ENCODE measurements around the gene CLMN.

The CLMN gene

GRCh38 chr14:95317817-95318343, 1.8 kb downstream of the CLMN start:
- no peak overlapping the region for H3K4me3 ChIP-seq (ENCODE audit: low read depth, low read length)

DNA sequence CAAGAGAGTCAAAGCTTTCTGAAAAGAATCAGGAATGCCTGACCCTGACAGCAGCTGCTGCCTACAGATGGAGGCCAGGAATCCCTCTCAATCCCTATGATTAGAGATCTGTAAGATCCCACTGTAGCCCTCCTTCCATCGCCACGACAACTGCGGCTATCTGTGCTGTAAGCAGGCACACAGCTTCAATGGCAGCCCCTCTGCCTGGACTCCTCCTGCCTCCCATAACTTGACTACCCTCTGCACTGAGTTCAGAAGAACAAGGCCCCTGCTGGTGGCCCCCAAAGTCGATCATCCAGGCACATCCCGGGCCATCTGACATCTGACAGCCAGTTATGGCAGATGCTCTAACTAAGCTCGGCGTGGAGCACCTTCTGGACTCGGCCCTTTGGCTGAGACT, 2.9 kb downstream of the CLMN start:
- TF ChIP-seq, protein P1, sequence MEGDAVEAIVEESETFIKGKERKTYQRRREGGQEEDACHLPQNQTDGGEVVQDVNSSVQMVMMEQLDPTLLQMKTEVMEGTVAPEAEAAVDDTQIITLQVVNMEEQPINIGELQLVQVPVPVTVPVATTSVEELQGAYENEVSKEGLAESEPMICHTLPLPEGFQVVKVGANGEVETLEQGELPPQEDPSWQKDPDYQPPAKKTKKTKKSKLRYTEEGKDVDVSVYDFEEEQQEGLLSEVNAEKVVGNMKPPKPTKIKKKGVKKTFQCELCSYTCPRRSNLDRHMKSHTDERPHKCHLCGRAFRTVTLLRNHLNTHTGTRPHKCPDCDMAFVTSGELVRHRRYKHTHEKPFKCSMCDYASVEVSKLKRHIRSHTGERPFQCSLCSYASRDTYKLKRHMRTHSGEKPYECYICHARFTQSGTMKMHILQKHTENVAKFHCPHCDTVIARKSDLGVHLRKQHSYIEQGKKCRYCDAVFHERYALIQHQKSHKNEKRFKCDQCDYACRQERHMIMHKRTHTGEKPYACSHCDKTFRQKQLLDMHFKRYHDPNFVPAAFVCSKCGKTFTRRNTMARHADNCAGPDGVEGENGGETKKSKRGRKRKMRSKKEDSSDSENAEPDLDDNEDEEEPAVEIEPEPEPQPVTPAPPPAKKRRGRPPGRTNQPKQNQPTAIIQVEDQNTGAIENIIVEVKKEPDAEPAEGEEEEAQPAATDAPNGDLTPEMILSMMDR (IDR thresholded peaks at IDR 0.05; ENCODE audit: borderline replicate concordance, insufficient read depth, low read depth, low read length), result no peak

More at GRCh38 chr14:95317817-95318343, 1.8 kb downstream of the CLMN start:
- TF ChIP-seq, protein P1 (IDR thresholded peaks at IDR 0.05; ENCODE audit: borderline replicate concordance, insufficient read depth, low read depth, low read length), result no peak

DNA sequence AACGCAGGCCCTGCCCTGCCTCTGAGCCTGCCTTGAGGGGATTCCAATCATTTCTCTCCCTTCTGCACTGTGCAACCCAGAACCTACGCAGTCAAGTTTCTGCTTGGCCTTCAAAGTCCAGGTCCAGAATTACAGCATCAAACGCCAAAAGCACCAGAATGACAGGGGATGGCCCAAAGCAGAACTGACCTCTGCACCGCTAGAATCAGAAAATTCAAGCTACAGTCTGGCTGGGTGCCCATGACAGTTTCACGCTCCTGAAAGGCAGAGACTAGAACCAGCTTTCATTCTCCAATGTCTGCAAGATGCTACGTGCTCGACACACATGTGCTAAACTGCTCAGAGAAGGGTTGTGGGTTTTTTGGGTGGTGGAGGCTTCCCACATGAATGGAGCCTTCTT, 4.1 kb downstream of the CLMN start:
- TF ChIP-seq, protein P1 (IDR thresholded peaks at IDR 0.05; ENCODE audit: borderline replicate concordance, insufficient read depth, low read depth, low read length), result no peak

More for the DNA sequence above, 2.9 kb downstream of the CLMN start:
- no peak overlapping the region for H3K4me3 ChIP-seq (ENCODE audit: low read depth, low read length)

DNA sequence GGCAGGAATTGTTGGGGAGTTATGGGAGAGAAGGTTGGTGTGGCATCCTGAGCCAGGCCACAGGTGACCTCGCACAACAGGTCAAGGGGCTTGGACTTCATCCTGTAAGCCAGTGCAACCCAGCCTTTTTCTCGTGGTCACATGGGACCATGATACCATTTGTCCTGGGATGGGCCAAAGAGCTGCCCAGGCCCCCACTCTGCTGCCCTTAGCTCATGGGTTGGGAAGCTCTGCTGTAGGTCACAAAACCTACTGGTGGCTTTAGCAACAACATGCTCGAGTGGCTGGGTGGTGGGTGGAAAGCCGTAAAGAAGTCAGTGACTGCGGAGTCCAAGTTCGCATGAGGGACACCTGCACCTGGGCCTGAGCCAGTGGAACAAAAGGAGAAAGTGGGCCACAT, 4.6 kb downstream of the CLMN start:
- no peak overlapping the region for H3K4me3 ChIP-seq (ENCODE audit: low read depth, low read length)
- TF ChIP-seq, protein P1 (IDR thresholded peaks at IDR 0.05; ENCODE audit: borderline replicate concordance, insufficient read depth, low read depth, low read length), result no peak

More for the DNA sequence above, 4.1 kb downstream of the CLMN start:
- no peak overlapping the region for H3K4me3 ChIP-seq (ENCODE audit: low read depth, low read length)

- TF ChIP-seq, protein P1 (IDR thresholded peaks at IDR 0.05; ENCODE audit: borderline replicate concordance, insufficient read depth, low read depth, low read length), result no peak
- no peak overlapping the region for H3K4me3 ChIP-seq (ENCODE audit: low read depth, low read length)
These were observed 5.1 kb downstream of the CLMN start for GRCh38 chr14:95314609-95315008.

- no peak overlapping the region for H3K4me3 ChIP-seq (ENCODE audit: low read depth, low read length)
- TF ChIP-seq, protein P1 (IDR thresholded peaks at IDR 0.05; ENCODE audit: borderline replicate concordance, insufficient read depth, low read depth, low read length), result no peak
These were observed 6.0 kb downstream of the CLMN start for GRCh38 chr14:95313707-95314106.

DNA sequence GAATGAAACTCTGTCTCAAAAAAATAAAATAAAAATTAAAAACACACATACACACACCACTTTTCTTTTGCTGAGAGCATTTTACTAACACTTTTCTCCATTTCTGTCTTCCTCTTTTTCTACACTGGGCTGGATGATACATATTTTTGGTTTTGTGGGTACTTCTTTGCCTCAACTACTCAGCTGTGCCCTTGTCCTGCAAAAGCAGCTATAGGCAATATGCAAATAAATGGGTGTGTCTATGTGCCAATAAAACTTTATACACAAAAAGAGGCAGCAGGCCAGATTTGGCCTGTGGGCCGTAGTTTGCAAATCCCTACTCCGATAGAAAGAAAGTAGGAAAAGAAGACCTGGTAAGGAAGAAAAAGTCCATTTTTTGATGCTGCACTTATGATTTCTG, 6.5 kb downstream of the CLMN start:
- TF ChIP-seq, protein P1 (IDR thresholded peaks at IDR 0.05; ENCODE audit: borderline replicate concordance, insufficient read depth, low read depth, low read length), result no peak
- H3K4me3 ChIP-seq (ENCODE audit: low read depth, low read length), result no peak overlapping the region

Data from GM12875 (cell line).